SK-N-SH (cell line): ENCODE results near the gene ATXN7L3. TPM values are rescaled to one million over a fixed set of nuclear protein-coding genes. Genes with fewer than 3 reads are reported as not detected.
A peak's percentile ranks its signal among the peaks of the same experiment; 100 is the strongest.

Experiments used
- CTCF ChIA-PET: fragments of 300-600, 350-600 bp; formaldehyde crosslinking; extraction: SDS; loops from one replicate; lab custom pipeline; 2021; lab: Yijun Ruan, JAX
- POLR2A ChIA-PET: fragments of 350-600 bp; sonication (Branson Sonifier 250); formaldehyde crosslinking; extraction: SDS; loops from one replicate; lab custom pipeline; 2020; ENCODE audit warnings: antibody characterized with exemption, inconsistent platforms; lab: Yijun Ruan, JAX
- DNase-seq: peaks from one replicate; pipeline ENCODE4 v3.0.0; 2012
- H2AFZ ChIP-seq: fragments of 200-600 bp; sonication (generic); 2 replicates; pipeline ENCODE4 v1.8.1; 2016; ENCODE audit warnings: antibody characterized with exemption, mild to moderate bottlenecking, low read depth
- H3F3A ChIP-seq: fragments of 200-600 bp; sonication (generic); replicated peaks from 2 replicates; pipeline ENCODE3; 2016; ENCODE audit warnings: antibody characterized with exemption, mild to moderate bottlenecking; ENCODE audit not compliant: insufficient read depth
- H3K27ac ChIP-seq, 2 experiments: fragments of 200-500 bp in 1 of 2; fragments of 200-600 bp in 1 of 2; sonication (Bioruptor generic) in 1 of 2; sonication (generic), shearing (Covaris generic) in 1 of 2; 2 replicates each; pipeline versions ENCODE4 v1.5.1 to v1.6.1; 2014 to 2016; ENCODE audit warnings: low read depth in 2 of 2, inconsistent platforms in 1 of 2, low read length in 1 of 2, mild to moderate bottlenecking in 1 of 2, mixed read lengths in 1 of 2
- H3K27me3 ChIP-seq: fragments of 200-600 bp; sonication (generic), shearing (Covaris generic); 2 replicates; pipeline ENCODE4 v1.6.1; 2016; ENCODE audit warnings: mixed run types; ENCODE audit not compliant: insufficient read depth
- H3K36me3 ChIP-seq, 2 experiments: fragments of 200-500 bp in 1 of 2; fragments of 200-600 bp in 1 of 2; sonication (Bioruptor generic) in 1 of 2; sonication (generic) in 1 of 2; replicated peaks in 1 of 2; 2 replicates each; pipeline versions ENCODE3 to v1.5.1; 2014 to 2016; ENCODE audit warnings: low read length in 1 of 2, mild to moderate bottlenecking in 1 of 2; ENCODE audit not compliant: insufficient read depth in 2 of 2, control insufficient read depth in 1 of 2
- H3K4me1 ChIP-seq, 2 experiments: fragments of 200-500 bp in 1 of 2; fragments of 200-600 bp in 1 of 2; sonication (Bioruptor generic) in 1 of 2; sonication (generic), shearing (Covaris generic) in 1 of 2; 2 replicates each; pipeline versions ENCODE4 v1.5.1 to v1.6.1; 2014 to 2016; ENCODE audit warnings: low read depth in 1 of 2, low read length in 1 of 2, mixed run types in 1 of 2; ENCODE audit not compliant: insufficient read depth in 2 of 2, control insufficient read depth in 1 of 2
- H3K4me2 ChIP-seq: fragments of 200-600 bp; sonication (generic), shearing (Covaris generic); 2 replicates; pipeline ENCODE4 v1.6.1; 2017; ENCODE audit warnings: mixed run types
- H3K4me3 ChIP-seq, 2 experiments: fragments of 200-500 bp in 1 of 2; fragments of 200-600 bp in 1 of 2; sonication (Bioruptor generic) in 1 of 2; sonication (generic), shearing (Covaris generic) in 1 of 2; 2 replicates each; pipeline versions ENCODE4 v1.5.1 to v1.8.1; 2014 to 2016; ENCODE audit warnings: low read depth in 2 of 2, inconsistent platforms in 1 of 2, low read length in 1 of 2, mild to moderate bottlenecking in 1 of 2, mixed read lengths in 1 of 2, moderate library complexity in 1 of 2
- H3K79me2 ChIP-seq: fragments of 200-600 bp; sonication (generic); 2 replicates; pipeline ENCODE4 v1.8.1; 2017; ENCODE audit warnings: mild to moderate bottlenecking; ENCODE audit not compliant: insufficient read depth
- H3K9ac ChIP-seq: fragments of 200-600 bp; sonication (generic); 2 replicates; pipeline ENCODE4 v1.6.1; 2017; ENCODE audit warnings: mixed run types
- H3K9me2 ChIP-seq: fragments of 200-600 bp; sonication (generic); 2 replicates; pipeline ENCODE4 v1.6.1; 2017; ENCODE audit warnings: mixed run types
- H3K9me3 ChIP-seq: fragments of 200-600 bp; sonication (generic); 2 replicates; pipeline ENCODE4 v1.6.1; 2017; ENCODE audit warnings: mixed run types, mild to moderate bottlenecking, moderate library complexity
- H4K20me1 ChIP-seq: fragments of 200-600 bp; sonication (generic); 2 replicates; pipeline ENCODE4 v1.6.1; 2017; ENCODE audit warnings: mild to moderate bottlenecking, mixed run types; ENCODE audit not compliant: insufficient read depth
- CTCF ChIP-seq: fragments of 200-600 bp; sonication (generic); IDR thresholded peaks from 2 replicates; pipeline ENCODE4 v1.6.1; 2017; ENCODE audit warnings: antibody characterized with exemption, mild to moderate bottlenecking, moderate library complexity
- FOXJ3 ChIP-seq: sonication (generic); formaldehyde crosslinking; IDR thresholded peaks from 2 replicates; pipeline ENCODE4 v1.5.1; 2020; ENCODE audit warnings: mild to moderate bottlenecking, missing genetic modification reagents
- JUND ChIP-seq: IDR thresholded peaks from 2 replicates; pipeline ENCODE4 v1.4.0; 2012
- PBX3 ChIP-seq: IDR thresholded peaks from 2 replicates; pipeline ENCODE4; 2012
- POLR2AphosphoS5 ChIP-seq: IDR thresholded peaks from 2 replicates; pipeline ENCODE4 v1.6.1; 2012; ENCODE audit warnings: low read depth, low read length
- RAD21 ChIP-seq: IDR thresholded peaks from 2 replicates; pipeline ENCODE4 v1.6.1; 2012; ENCODE audit warnings: mild to moderate bottlenecking, low read length
- RCOR1 ChIP-seq: fragments of 150-350 bp; IDR thresholded peaks from 2 replicates; pipeline ENCODE4 v1.6.1; 2017; ENCODE audit warnings: antibody characterized with exemption, low read length
- SMC3 ChIP-seq: IDR thresholded peaks from 2 replicates; pipeline ENCODE4 v1.6.1; 2012; ENCODE audit warnings: low read depth, low read length, improper control_type of control experiment
- WGBS: methylation state at CpG from one replicate; pipeline ENCODE4 v1.1.6; 2017; ENCODE audit warnings: low lambda C conversion rate; 5-methylcytosine and 5-hydroxymethylcytosine counted together
- polyA plus RNA-seq, 3 experiments: library from polyadenylated mRNA; depleted of rRNA; stranded (reverse); fragments of >200 nt; gene quantifications; 2 replicates each; pipeline ENCODE4 v1.2.3, GENCODE V29; 2012

The ATXN7L3 gene
- polyA plus RNA-seq, 1 of the 3 experiments (the other 2 are of a cell fraction): 47.7 TPM

GRCh38 chr17:44190481-44190880 lies 9.2 kb downstream of the ATXN7L3 start:
- Histone ChIP-seq H3K9ac (no peak overlapping the region), H3K4me2 (no peak overlapping the region), H3K9me2 (no peaks in the 10 kb centered on the region), H3F3A (peaks cover 27% of the 10 kb centered on the region), H3K9me3 (no peaks in the 10 kb centered on the region), H4K20me1 (peaks cover 2% of the 10 kb centered on the region; the same call in 1 of the 2 replicates), H3K27me3 (no peaks in the 10 kb centered on the region), H3K79me2 (peaks cover 47% of the 10 kb centered on the region), H3K4me1 (peaks cover 1 to 13% of the 10 kb centered on the region in 2 experiments; a peak in 2 of 4 replicates), H3K36me3 (peaks cover 23 to 50% of the 10 kb centered on the region in 2 experiments), H3K27ac (no peak overlapping the region; a peak in 1 of 4 replicates), H2AFZ (no peak overlapping the region)
- CTCF ChIA-PET: interaction anchor here (0.9 kb wide), 1 partner anchor 161 kb away, joined by 3 read pairs; no protein-coding TSS in a partner anchor
- 94% methylated on average over 10 of the region's 10 CpGs for WGBS
- DNase-seq: no peak
- no peak for TF ChIP-seq CTCF
- no peak for TF ChIP-seq FOXJ3 (CRISPR knock-in tag)
- 0 out of 2 replicates have a peak, but pooled peaks have one; percentile 9 for TF ChIP-seq JUND
- TF ChIP-seq, all 33 proteins: peak for 1
- no peak overlapping the region for H3K4me3 ChIP-seq
- POLR2A ChIA-PET: no interaction called here

GRCh38 chr17:44188576-44189403 lies 10.9 kb downstream of the ATXN7L3 start:
- H3K9me3 ChIP-seq: no peaks in the 10 kb centered on the region
- no peaks in the 10 kb centered on the region for H3K27me3 ChIP-seq
- ChIA-PET POLR2A (no interaction called here), CTCF (interaction anchor here (0.6 to 1.4 kb wide), 2 partner anchors 10 to 30 kb away, joined by 3 read pairs; no protein-coding TSS in a partner anchor)
- no peak for TF ChIP-seq SMC3
- TF ChIP-seq POLR2AphosphoS5: no peak
- TF ChIP-seq PBX3: no peak
- TF ChIP-seq RAD21: no peak
- no peak for TF ChIP-seq RCOR1
- no peaks in the 10 kb centered on the region for H3K9me2 ChIP-seq
- H3K4me2 ChIP-seq: peak overlapping the region; percentile 83
- peak overlapping the region; percentile 93; the same call in 1 of the 2 replicates for H3K9ac ChIP-seq
- H3K4me3 ChIP-seq: peak overlapping the region in 1 of 2 experiments; percentile 80; a peak in 2 of 4 replicates
- peaks cover 8 to 16% of the 10 kb centered on the region in 2 experiments; a peak in 2 of 4 replicates for H3K4me1 ChIP-seq
- peaks cover 57% of the 10 kb centered on the region for H3K79me2 ChIP-seq
- H2AFZ ChIP-seq: no peak overlapping the region
- no peak overlapping the region for H3K27ac ChIP-seq
- H3F3A ChIP-seq: peaks cover 31% of the 10 kb centered on the region
- no peak for DNase-seq
- WGBS: 94% methylated on average over 12 of the region's 12 CpGs
- H4K20me1 ChIP-seq: peaks cover 5% of the 10 kb centered on the region; the same call in 1 of the 2 replicates
- peaks cover 15 to 33% of the 10 kb centered on the region in 2 experiments for H3K36me3 ChIP-seq
